ENCODE measurements around the gene TRO. TPM values are rescaled to one million over a fixed set of nuclear protein-coding genes. Genes with fewer than 3 reads are reported as not detected.

The TRO gene
- polyA plus RNA-seq, 1 donor from 2014 or later: 361 TPM

DNA sequence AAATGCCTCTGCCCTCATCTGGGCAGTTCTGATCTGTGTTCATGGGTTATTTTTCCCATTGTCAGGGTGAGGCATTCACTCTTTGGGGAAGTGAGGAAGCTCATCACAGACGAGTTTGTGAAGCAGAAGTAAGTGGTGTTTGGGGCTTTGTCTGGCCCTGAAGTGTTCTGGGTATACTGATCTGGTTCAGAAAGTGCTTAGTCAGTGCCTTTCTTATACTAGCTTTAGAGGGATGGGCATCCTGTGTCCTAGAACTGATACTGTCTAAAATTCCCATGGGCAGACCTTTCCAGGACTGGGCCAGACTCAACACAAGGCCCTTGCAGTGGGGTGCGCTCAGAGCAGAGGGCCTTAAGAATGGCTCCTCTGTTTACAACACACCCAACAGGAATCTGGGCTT lies 6.4 kb downstream of the TRO start:
- no peak overlapping the region for H3K9ac ChIP-seq (ENCODE audit: low read length)
- H3K4me2 ChIP-seq (ENCODE audit: low read length): no peak overlapping the region
- no peaks in the 10 kb centered on the region for H4K20me1 ChIP-seq (ENCODE audit: insufficient read depth)
- H3K79me2 ChIP-seq (replicated peaks; ENCODE audit: insufficient read depth, low read length): peaks cover 5% of the 10 kb centered on the region
- no peaks in the 10 kb centered on the region for H3K36me3 ChIP-seq (ENCODE audit: insufficient read depth, low read length)
- no peak overlapping the region for H3K4me3 ChIP-seq (ENCODE audit: low read length)
- H3K27me3 ChIP-seq (ENCODE audit: insufficient read depth, low read depth, low read length): no peaks in the 10 kb centered on the region
- no peak overlapping the region for H2AFZ ChIP-seq (ENCODE audit: low read depth, low read length)
- H3K9me3 ChIP-seq (ENCODE audit: low read length): no peaks in the 10 kb centered on the region
- TF ChIP-seq EZH2 (IDR thresholded peaks at IDR 0.05; ENCODE audit: borderline replicate concordance, insufficient read depth, low read length, poor library complexity, severe bottlenecking): no peak
- TF ChIP-seq, protein P1, sequence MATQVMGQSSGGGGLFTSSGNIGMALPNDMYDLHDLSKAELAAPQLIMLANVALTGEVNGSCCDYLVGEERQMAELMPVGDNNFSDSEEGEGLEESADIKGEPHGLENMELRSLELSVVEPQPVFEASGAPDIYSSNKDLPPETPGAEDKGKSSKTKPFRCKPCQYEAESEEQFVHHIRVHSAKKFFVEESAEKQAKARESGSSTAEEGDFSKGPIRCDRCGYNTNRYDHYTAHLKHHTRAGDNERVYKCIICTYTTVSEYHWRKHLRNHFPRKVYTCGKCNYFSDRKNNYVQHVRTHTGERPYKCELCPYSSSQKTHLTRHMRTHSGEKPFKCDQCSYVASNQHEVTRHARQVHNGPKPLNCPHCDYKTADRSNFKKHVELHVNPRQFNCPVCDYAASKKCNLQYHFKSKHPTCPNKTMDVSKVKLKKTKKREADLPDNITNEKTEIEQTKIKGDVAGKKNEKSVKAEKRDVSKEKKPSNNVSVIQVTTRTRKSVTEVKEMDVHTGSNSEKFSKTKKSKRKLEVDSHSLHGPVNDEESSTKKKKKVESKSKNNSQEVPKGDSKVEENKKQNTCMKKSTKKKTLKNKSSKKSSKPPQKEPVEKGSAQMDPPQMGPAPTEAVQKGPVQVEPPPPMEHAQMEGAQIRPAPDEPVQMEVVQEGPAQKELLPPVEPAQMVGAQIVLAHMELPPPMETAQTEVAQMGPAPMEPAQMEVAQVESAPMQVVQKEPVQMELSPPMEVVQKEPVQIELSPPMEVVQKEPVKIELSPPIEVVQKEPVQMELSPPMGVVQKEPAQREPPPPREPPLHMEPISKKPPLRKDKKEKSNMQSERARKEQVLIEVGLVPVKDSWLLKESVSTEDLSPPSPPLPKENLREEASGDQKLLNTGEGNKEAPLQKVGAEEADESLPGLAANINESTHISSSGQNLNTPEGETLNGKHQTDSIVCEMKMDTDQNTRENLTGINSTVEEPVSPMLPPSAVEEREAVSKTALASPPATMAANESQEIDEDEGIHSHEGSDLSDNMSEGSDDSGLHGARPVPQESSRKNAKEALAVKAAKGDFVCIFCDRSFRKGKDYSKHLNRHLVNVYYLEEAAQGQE (IDR thresholded peaks at IDR 0.05; ENCODE audit: borderline replicate concordance): no peak
- TF ChIP-seq, protein P2, sequence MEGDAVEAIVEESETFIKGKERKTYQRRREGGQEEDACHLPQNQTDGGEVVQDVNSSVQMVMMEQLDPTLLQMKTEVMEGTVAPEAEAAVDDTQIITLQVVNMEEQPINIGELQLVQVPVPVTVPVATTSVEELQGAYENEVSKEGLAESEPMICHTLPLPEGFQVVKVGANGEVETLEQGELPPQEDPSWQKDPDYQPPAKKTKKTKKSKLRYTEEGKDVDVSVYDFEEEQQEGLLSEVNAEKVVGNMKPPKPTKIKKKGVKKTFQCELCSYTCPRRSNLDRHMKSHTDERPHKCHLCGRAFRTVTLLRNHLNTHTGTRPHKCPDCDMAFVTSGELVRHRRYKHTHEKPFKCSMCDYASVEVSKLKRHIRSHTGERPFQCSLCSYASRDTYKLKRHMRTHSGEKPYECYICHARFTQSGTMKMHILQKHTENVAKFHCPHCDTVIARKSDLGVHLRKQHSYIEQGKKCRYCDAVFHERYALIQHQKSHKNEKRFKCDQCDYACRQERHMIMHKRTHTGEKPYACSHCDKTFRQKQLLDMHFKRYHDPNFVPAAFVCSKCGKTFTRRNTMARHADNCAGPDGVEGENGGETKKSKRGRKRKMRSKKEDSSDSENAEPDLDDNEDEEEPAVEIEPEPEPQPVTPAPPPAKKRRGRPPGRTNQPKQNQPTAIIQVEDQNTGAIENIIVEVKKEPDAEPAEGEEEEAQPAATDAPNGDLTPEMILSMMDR (IDR thresholded peaks at IDR 0.05; ENCODE audit: poor library complexity, severe bottlenecking): no peak
- no peak overlapping the region for H3K27ac ChIP-seq (ENCODE audit: low read length)
- no peaks in the 10 kb centered on the region for H3F3A ChIP-seq (ENCODE audit: insufficient read depth, low read length, poor library complexity, severe bottlenecking)
- H3K9me2 ChIP-seq (ENCODE audit: insufficient read depth, low read length): no peaks in the 10 kb centered on the region

DNA sequence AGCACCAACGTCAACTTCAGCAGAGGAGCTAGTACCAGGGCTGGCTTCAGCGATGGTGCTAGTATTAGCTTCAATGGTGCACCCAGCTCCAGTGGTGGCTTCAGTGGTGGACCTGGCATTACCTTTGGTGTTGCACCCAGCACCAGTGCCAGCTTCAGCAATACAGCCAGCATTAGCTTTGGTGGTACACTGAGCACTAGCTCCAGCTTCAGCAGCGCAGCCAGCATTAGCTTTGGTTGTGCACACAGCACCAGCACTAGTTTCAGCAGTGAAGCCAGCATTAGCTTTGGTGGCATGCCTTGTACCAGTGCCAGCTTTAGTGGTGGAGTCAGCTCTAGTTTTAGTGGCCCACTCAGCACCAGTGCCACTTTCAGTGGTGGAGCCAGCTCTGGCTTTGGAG lies 8.3 kb downstream of the TRO start:
- H3K4me2 ChIP-seq (ENCODE audit: low read length): no peak overlapping the region
- no peaks in the 10 kb centered on the region for H3K36me3 ChIP-seq (ENCODE audit: insufficient read depth, low read length)

More for the DNA sequence above, 8.3 kb downstream of the TRO start:
- TF ChIP-seq POLR2AphosphoS5 (IDR thresholded peaks at IDR 0.05): no peak
- TF ChIP-seq EP300 (conservative IDR thresholded peaks at IDR 0.05; ENCODE audit: poor library complexity, severe bottlenecking): no peak
- no peak for TF ChIP-seq SMC3 (conservative IDR thresholded peaks at IDR 0.05; ENCODE audit: poor library complexity)
- no peak for TF ChIP-seq MXI1 (conservative IDR thresholded peaks at IDR 0.05; ENCODE audit: poor library complexity, severe bottlenecking)
- TF ChIP-seq, protein P2 (IDR thresholded peaks at IDR 0.05; ENCODE audit: poor library complexity, severe bottlenecking): no peak
- TF ChIP-seq EZH2 (IDR thresholded peaks at IDR 0.05; ENCODE audit: borderline replicate concordance, insufficient read depth, low read length, poor library complexity, severe bottlenecking): no peak
- H3K4me3 ChIP-seq (ENCODE audit: low read length): no peak overlapping the region
- H3K27ac ChIP-seq (ENCODE audit: low read length): no peak overlapping the region
- no peaks in the 10 kb centered on the region for H4K20me1 ChIP-seq (ENCODE audit: insufficient read depth)
- no peaks in the 10 kb centered on the region for H3K27me3 ChIP-seq (ENCODE audit: insufficient read depth, low read depth, low read length)
- H3K9ac ChIP-seq (ENCODE audit: low read length): no peak overlapping the region
- no peaks in the 10 kb centered on the region for H3K79me2 ChIP-seq (replicated peaks; ENCODE audit: insufficient read depth, low read length)
- no peaks in the 10 kb centered on the region for H3K9me3 ChIP-seq (ENCODE audit: low read length)
- H3K9me2 ChIP-seq (ENCODE audit: insufficient read depth, low read length): no peaks in the 10 kb centered on the region
- H3F3A ChIP-seq (ENCODE audit: insufficient read depth, low read length, poor library complexity, severe bottlenecking): no peaks in the 10 kb centered on the region
- H2AFZ ChIP-seq (ENCODE audit: low read depth, low read length): no peak overlapping the region

All from neural cell (in vitro differentiated cells).